HEK293 (cell line): Measurements from ENCODE around the gene SECTM1.

Source experiments
- HOXC10 ChIP-seq: sonication (generic); formaldehyde crosslinking; IDR thresholded peaks from 2 replicates; pipeline ENCODE4 v1.8.1; 2023; ENCODE audit warnings: mild to moderate bottlenecking, missing genetic modification reagents
- ZBTB20 ChIP-seq: fragments of 450-650 bp; formaldehyde crosslinking; IDR thresholded peaks from 2 replicates; pipeline ENCODE4 v1.5.1; 2016; ENCODE audit warnings: missing biosample characterization, missing genetic modification characterization
- ZNF18 ChIP-seq: fragments of 450-650 bp; formaldehyde crosslinking; IDR thresholded peaks from 2 replicates; pipeline ENCODE4 v1.5.1; 2016; ENCODE audit warnings: missing biosample characterization, missing genetic modification characterization
- ZNF202 ChIP-seq: fragments of 450-650 bp; formaldehyde crosslinking; IDR thresholded peaks from 2 replicates; pipeline ENCODE4 v1.5.1; 2016; ENCODE audit warnings: missing biosample characterization, missing genetic modification characterization, borderline replicate concordance
- ZNF274 ChIP-seq, 2 experiments: fragments of 200-500 bp in 1 of 2; fragments of 450-650 bp in 1 of 2; sonication (Bioruptor generic) in 1 of 2; formaldehyde crosslinking in 1 of 2; IDR thresholded peaks; 2 replicates each; pipeline versions ENCODE4 v1.5.1 to v1.6.1; 2014 to 2016; ENCODE audit warnings: borderline replicate concordance in 1 of 2, inconsistent platforms in 1 of 2, low read length in 1 of 2, missing biosample characterization in 1 of 2, missing genetic modification characterization in 1 of 2
- ZNF311 ChIP-seq: fragments of 450-650 bp; formaldehyde crosslinking; IDR thresholded peaks from 2 replicates; pipeline ENCODE4 v1.5.1; 2017; ENCODE audit warnings: missing biosample characterization, missing genetic modification characterization, borderline replicate concordance
- TF ChIP-seq, protein P1 (sequence below): fragments of 450-650 bp; formaldehyde crosslinking; IDR thresholded peaks from 2 replicates; pipeline ENCODE4 v1.5.1; 2016; ENCODE audit warnings: missing biosample characterization, missing genetic modification characterization
- TF ChIP-seq, protein P2 (sequence below): fragments of 450-650 bp; formaldehyde crosslinking; IDR thresholded peaks from 2 replicates; pipeline ENCODE4 v1.5.1; 2016; ENCODE audit warnings: missing biosample characterization, missing genetic modification characterization

- TF ChIP-seq, protein P1, sequence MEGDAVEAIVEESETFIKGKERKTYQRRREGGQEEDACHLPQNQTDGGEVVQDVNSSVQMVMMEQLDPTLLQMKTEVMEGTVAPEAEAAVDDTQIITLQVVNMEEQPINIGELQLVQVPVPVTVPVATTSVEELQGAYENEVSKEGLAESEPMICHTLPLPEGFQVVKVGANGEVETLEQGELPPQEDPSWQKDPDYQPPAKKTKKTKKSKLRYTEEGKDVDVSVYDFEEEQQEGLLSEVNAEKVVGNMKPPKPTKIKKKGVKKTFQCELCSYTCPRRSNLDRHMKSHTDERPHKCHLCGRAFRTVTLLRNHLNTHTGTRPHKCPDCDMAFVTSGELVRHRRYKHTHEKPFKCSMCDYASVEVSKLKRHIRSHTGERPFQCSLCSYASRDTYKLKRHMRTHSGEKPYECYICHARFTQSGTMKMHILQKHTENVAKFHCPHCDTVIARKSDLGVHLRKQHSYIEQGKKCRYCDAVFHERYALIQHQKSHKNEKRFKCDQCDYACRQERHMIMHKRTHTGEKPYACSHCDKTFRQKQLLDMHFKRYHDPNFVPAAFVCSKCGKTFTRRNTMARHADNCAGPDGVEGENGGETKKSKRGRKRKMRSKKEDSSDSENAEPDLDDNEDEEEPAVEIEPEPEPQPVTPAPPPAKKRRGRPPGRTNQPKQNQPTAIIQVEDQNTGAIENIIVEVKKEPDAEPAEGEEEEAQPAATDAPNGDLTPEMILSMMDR (tag by site-specific recombination) = no peak
- TF ChIP-seq ZBTB20 (tag by site-specific recombination) (no peak), HOXC10 (no peak), ZNF274 (IDR thresholded peaks at IDR 0.05; ENCODE audit: low read length) (no peak), ZNF274 (tag by site-specific recombination; IDR thresholded peaks at IDR 0.05; ENCODE audit: borderline replicate concordance) (no peak), ZNF311 (no peak), ZNF18 (tag by site-specific recombination) (no peak), ZNF202 (tag by site-specific recombination) (no peak)
- TF ChIP-seq, protein P2, sequence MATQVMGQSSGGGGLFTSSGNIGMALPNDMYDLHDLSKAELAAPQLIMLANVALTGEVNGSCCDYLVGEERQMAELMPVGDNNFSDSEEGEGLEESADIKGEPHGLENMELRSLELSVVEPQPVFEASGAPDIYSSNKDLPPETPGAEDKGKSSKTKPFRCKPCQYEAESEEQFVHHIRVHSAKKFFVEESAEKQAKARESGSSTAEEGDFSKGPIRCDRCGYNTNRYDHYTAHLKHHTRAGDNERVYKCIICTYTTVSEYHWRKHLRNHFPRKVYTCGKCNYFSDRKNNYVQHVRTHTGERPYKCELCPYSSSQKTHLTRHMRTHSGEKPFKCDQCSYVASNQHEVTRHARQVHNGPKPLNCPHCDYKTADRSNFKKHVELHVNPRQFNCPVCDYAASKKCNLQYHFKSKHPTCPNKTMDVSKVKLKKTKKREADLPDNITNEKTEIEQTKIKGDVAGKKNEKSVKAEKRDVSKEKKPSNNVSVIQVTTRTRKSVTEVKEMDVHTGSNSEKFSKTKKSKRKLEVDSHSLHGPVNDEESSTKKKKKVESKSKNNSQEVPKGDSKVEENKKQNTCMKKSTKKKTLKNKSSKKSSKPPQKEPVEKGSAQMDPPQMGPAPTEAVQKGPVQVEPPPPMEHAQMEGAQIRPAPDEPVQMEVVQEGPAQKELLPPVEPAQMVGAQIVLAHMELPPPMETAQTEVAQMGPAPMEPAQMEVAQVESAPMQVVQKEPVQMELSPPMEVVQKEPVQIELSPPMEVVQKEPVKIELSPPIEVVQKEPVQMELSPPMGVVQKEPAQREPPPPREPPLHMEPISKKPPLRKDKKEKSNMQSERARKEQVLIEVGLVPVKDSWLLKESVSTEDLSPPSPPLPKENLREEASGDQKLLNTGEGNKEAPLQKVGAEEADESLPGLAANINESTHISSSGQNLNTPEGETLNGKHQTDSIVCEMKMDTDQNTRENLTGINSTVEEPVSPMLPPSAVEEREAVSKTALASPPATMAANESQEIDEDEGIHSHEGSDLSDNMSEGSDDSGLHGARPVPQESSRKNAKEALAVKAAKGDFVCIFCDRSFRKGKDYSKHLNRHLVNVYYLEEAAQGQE (tag by site-specific recombination) = no peak
Observed at GRCh38 chr17:82349287-82349701, 15.7 kb upstream of the SECTM1 start.
